Tibial artery (tissue), 4 donors: Measurements from ENCODE around the gene KRT3.

Source experiments
- DNase-seq, 2 donors: peaks; one replicate each; pipeline ENCODE4 v3.0.0-alpha.2; 2019
- H3K27ac ChIP-seq, 2 donors: fragments of 200-600 bp; sonication (generic) in 1 of 2; 1 replicate in 1 of 2; 2 replicates in 1 of 2; pipeline ENCODE4 v1.5.1; 2018 to 2019; ENCODE audit warnings: mild to moderate bottlenecking in 1 of 2
- H3K27me3 ChIP-seq, 2 donors: fragments of 200-600 bp; sonication (generic) in 1 of 2; one replicate each; pipeline versions ENCODE4 v1.5.1 to v1.6.0; 2016 to 2019
- H3K36me3 ChIP-seq, 3 donors: fragments of 200-600 bp; sonication (generic) in 2 of 3; one replicate each; pipeline ENCODE4 v1.5.1; 2016 to 2019; ENCODE audit warnings: mild to moderate bottlenecking in 2 of 3
- H3K4me1 ChIP-seq, 4 donors: fragments of 200-600 bp; sonication (generic) in 2 of 4; 1 replicate in 3 of 4; 2 replicates in 1 of 4; pipeline ENCODE4 v1.5.1; 2016 to 2019
- H3K4me3 ChIP-seq, 2 donors: fragments of 200-600 bp; sonication (generic) in 1 of 2; 1 replicate in 1 of 2; 2 replicates in 1 of 2; pipeline ENCODE4 v1.5.1; 2018 to 2019; ENCODE audit warnings: mild to moderate bottlenecking in 2 of 2
- H3K9me3 ChIP-seq, 3 donors: fragments of 200-600 bp; sonication (generic) in 1 of 3; one replicate each; pipeline ENCODE4 v1.5.1; 2016 to 2019
- CTCF ChIP-seq, 2 experiments: fragments of 200-600 bp in 1 of 2; fragments of 450-650 bp in 1 of 2; IDR thresholded peaks; one replicate each; pipeline ENCODE4 v1.5.1; 2017 to 2019; ENCODE audit warnings: antibody characterized with exemption in 2 of 2, mild to moderate bottlenecking in 1 of 2, moderate library complexity in 1 of 2
- intact Hi-C: fragments of 100-400 bp; cut with DNase I; formaldehyde crosslinking; loops from one replicate; pipeline ENCODE4 v1.15.0; 2023; ENCODE audit warnings: low total_unique reads

Gene KRT3

GRCh38 chr12:52824741-52825410 lies 29.0 kb upstream of the KRT3 start:
- H3K27me3 ChIP-seq, result no peaks in the 10 kb centered on the region
- no peak for TF ChIP-seq CTCF (IDR thresholded peaks at IDR 0.05)
- no peak overlapping the region for H3K27ac ChIP-seq
- no peaks in the 10 kb centered on the region for H3K9me3 ChIP-seq
- intact Hi-C loops, result no loop called here
- no peak for DNase-seq
- H3K4me1 ChIP-seq, result peaks cover 0 to 10% (median 4%) of the 10 kb centered on the region in 4 donors
- H3K36me3 ChIP-seq, result no peaks in the 10 kb centered on the region
- no peak overlapping the region for H3K4me3 ChIP-seq

GRCh38 chr12:52823761-52824450 lies 28.0 kb upstream of the KRT3 start:
- Histone ChIP-seq H3K4me1 (peaks cover 0 to 10% (median 4%) of the 10 kb centered on the region in 4 donors), H3K4me3 (no peak overlapping the region), H3K27ac (no peak overlapping the region), H3K36me3 (no peaks in the 10 kb centered on the region), H3K9me3 (no peaks in the 10 kb centered on the region), H3K27me3 (no peaks in the 10 kb centered on the region)
- DNase-seq, result no peak
- TF ChIP-seq CTCF (IDR thresholded peaks at IDR 0.05), result no peak
- intact Hi-C loops, result no loop called here

- Histone ChIP-seq H3K4me3 (no peak overlapping the region), H3K4me1 (peaks cover 0 to 10% (median 4%) of the 10 kb centered on the region in 4 donors), H3K27me3 (peaks cover 0 to 6% of the 10 kb centered on the region in 2 donors), H3K9me3 (no peaks in the 10 kb centered on the region), H3K27ac (no peak overlapping the region), H3K36me3 (no peaks in the 10 kb centered on the region)
- no peak for TF ChIP-seq CTCF (IDR thresholded peaks at IDR 0.05)
- no peak for DNase-seq
- intact Hi-C loops, result no loop called here
These were observed 27.0 kb upstream of the KRT3 start for GRCh38 chr12:52822771-52823510.

GRCh38 chr12:52821826-52822660 lies 26.1 kb upstream of the KRT3 start:
- DNase-seq, result no peak

More at GRCh38 chr12:52821826-52822660, 26.1 kb upstream of the KRT3 start:
- H3K27me3 ChIP-seq, result peaks cover 0 to 11% of the 10 kb centered on the region in 2 donors
- intact Hi-C loops, result no loop called here
- H3K4me3 ChIP-seq, result no peak overlapping the region
- H3K4me1 ChIP-seq, result peaks cover 0 to 10% (median 4%) of the 10 kb centered on the region in 4 donors
- no peak overlapping the region for H3K27ac ChIP-seq
- H3K36me3 ChIP-seq, result no peaks in the 10 kb centered on the region
- H3K9me3 ChIP-seq, result no peaks in the 10 kb centered on the region
- TF ChIP-seq CTCF (IDR thresholded peaks at IDR 0.05), result no peak
